Activated B cell treated with CpG ODN at 0.5 μM for 24 hours (primary cell): Measurements from ENCODE around the gene WDR59. TPM values are rescaled to one million over a fixed set of nuclear protein-coding genes. Genes with fewer than 3 reads are reported as not detected.
A peak's percentile ranks its signal among the peaks of the same experiment; 100 is the strongest.

Source experiments
- ATAC-seq: fragments of 200-7000 bp; cut with Tn5 transposase; one replicate; pipeline ENCODE4 v1.10.0; 2021; ENCODE audit warnings: low read depth, mild to moderate bottlenecking, moderate library complexity
- CTCF ChIA-PET: fragments of 350-600 bp; sonication (Branson Sonifier 250); formaldehyde crosslinking; loops from one replicate; lab custom pipeline; 2021; ENCODE audit warnings: antibody characterized with exemption; lab: Charles Lee
- POLR2A ChIA-PET: fragments of 350-600 bp; sonication (Branson Sonifier 250); formaldehyde crosslinking; loops from one replicate; lab custom pipeline; 2021; ENCODE audit warnings: antibody characterized with exemption; lab: Charles Lee
- DNase-seq: peaks from one replicate; pipeline ENCODE4 v3.0.0; 2022
- H3K27ac Mint-ChIP-seq: one replicate; pipeline ENCODE4 v1.8.0; 2020; ENCODE audit warnings: mixed read lengths
- H3K27me3 Mint-ChIP-seq: one replicate; pipeline ENCODE4 v1.8.0; 2021; ENCODE audit warnings: mixed read lengths
- H3K36me3 Mint-ChIP-seq: one replicate; pipeline ENCODE4 v1.8.0; 2021; ENCODE audit warnings: low read depth, mixed read lengths
- H3K4me1 Mint-ChIP-seq: one replicate; pipeline ENCODE4 v1.8.0; 2021; ENCODE audit warnings: mixed read lengths
- H3K4me3 Mint-ChIP-seq: one replicate; pipeline ENCODE4 v1.8.0; 2020; ENCODE audit warnings: mild to moderate bottlenecking, mixed read lengths
- H3K9me3 Mint-ChIP-seq: one replicate; pipeline ENCODE4 v1.8.0; 2020; ENCODE audit warnings: mixed read lengths
- intact Hi-C: fragments of 100-400 bp; cut with micrococcal nuclease; formaldehyde crosslinking; loops from one replicate; pipeline ENCODE4 v1.15.1; 2024
- total RNA-seq: library from RNA; stranded (reverse); gene quantifications from 2 replicates; pipeline ENCODE4 v1.2.3, GENCODE V29; 2022
- TF ChIP-seq, protein P1 (sequence below): fragments of 200-600 bp; IDR thresholded peaks from one replicate; pipeline ENCODE4 v1.8.0; 2022; ENCODE audit warnings: antibody characterized with exemption, mild to moderate bottlenecking

WDR59 gene
- total RNA-seq, 1 donor from 2014 or later = 93.3 TPM

DNA sequence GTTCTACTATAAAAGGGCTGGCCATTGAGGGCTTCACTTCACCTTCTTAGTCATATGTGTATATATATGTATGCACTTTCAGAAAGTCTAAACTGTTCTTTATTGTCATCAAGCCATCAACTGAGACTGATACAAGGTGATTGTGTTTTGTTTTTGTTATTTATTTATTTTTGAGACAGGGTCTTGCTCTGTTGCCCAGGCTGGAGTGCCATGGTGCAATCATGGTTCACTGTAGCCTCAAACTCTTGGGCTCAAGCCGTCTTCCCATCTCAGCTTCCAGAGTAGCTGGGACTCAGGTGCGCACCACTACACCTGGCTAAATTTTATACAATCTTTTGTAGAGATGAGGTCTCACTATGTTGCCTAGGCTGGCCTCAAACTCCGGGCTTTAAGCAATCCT, 19.5 kb upstream of the WDR59 start:
- Mint-ChIP-seq H3K27me3 (peaks cover 24% of the 10 kb centered on the region), H3K27ac (no peak overlapping the region), H3K4me3 (no peak overlapping the region), H3K4me1 (peaks cover 14% of the 10 kb centered on the region), H3K36me3 (no peaks in the 10 kb centered on the region), H3K9me3 (no peaks in the 10 kb centered on the region)
- ATAC-seq = no peak
- TF ChIP-seq, protein P1, sequence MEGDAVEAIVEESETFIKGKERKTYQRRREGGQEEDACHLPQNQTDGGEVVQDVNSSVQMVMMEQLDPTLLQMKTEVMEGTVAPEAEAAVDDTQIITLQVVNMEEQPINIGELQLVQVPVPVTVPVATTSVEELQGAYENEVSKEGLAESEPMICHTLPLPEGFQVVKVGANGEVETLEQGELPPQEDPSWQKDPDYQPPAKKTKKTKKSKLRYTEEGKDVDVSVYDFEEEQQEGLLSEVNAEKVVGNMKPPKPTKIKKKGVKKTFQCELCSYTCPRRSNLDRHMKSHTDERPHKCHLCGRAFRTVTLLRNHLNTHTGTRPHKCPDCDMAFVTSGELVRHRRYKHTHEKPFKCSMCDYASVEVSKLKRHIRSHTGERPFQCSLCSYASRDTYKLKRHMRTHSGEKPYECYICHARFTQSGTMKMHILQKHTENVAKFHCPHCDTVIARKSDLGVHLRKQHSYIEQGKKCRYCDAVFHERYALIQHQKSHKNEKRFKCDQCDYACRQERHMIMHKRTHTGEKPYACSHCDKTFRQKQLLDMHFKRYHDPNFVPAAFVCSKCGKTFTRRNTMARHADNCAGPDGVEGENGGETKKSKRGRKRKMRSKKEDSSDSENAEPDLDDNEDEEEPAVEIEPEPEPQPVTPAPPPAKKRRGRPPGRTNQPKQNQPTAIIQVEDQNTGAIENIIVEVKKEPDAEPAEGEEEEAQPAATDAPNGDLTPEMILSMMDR = no peak
- DNase-seq = no peak
- ChIA-PET CTCF (interaction anchor here (1.0 kb wide), 1 partner anchor 107 kb away, joined by 7 read pairs; no protein-coding TSS in a partner anchor), POLR2A (interaction anchor here (0.6 to 0.7 kb wide), 3 partner anchors 36 to 641 kb away, joined by 3 to 5 read pairs (median 4); no protein-coding TSS in a partner anchor)
- intact Hi-C loops = no loop called here

DNA sequence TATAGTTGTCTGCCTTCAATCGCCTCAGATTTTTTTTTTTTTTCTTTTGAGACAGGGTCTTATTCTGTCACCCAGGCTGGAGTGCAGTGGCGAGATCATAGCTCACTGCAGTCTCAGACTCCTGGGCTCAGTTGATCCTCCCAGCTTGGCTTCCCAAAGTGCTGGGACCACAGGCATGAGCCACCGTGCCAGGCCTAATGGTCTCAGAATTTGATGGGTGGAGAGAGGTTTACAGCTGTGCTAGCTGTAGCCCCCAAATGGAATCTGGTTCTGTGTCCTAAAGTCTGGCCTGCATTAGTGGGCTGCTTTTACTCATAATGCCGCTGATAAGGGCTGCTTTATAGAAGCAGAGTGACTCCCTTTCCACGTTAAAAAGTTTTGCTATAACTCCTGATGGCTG, 19.0 kb upstream of the WDR59 start:
- intact Hi-C loops = no loop called here
- ATAC-seq (no peak), DNase-seq (no peak)
- Mint-ChIP-seq H3K27ac (no peak overlapping the region), H3K4me1 (peaks cover 14% of the 10 kb centered on the region), H3K27me3 (peaks cover 24% of the 10 kb centered on the region), H3K36me3 (no peaks in the 10 kb centered on the region), H3K4me3 (no peak overlapping the region), H3K9me3 (no peaks in the 10 kb centered on the region)
- ChIA-PET POLR2A (interaction anchor here (0.6 to 0.7 kb wide), 3 partner anchors 36 to 640 kb away, joined by 3 to 5 read pairs (median 4); no protein-coding TSS in a partner anchor), CTCF (no interaction called here)
- TF ChIP-seq, protein P1 = no peak

DNA sequence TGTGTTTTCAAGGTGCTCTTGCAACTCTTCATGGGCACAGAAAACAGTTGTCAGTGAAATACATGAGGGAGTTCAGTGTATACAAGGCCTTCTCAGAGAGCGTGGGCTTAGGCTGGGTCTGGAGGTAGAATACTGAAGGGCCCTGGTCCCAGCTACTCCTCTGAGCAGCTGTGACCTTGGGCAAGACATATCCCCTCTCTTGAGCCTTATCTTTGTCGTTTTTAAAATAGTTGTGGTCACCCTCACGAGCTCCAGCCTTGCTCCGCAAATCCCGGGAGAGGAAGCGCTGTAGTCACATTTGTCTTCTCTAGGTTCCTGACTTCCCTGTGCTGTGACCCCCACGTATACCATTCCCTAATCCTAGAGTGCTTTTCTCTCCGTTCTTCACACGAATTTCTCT, 17.6 kb upstream of the WDR59 start:
- Mint-ChIP-seq H3K9me3 (no peaks in the 10 kb centered on the region), H3K4me3 (no peak overlapping the region), H3K27ac (no peak overlapping the region), H3K27me3 (peaks cover 24% of the 10 kb centered on the region), H3K4me1 (peaks cover 20% of the 10 kb centered on the region), H3K36me3 (no peaks in the 10 kb centered on the region)
- TF ChIP-seq, protein P1 = no peak
- intact Hi-C loops = no loop called here
- ATAC-seq (no peak), DNase-seq (no peak)
- CTCF ChIA-PET = no interaction called here
- POLR2A ChIA-PET = no interaction called here

DNA sequence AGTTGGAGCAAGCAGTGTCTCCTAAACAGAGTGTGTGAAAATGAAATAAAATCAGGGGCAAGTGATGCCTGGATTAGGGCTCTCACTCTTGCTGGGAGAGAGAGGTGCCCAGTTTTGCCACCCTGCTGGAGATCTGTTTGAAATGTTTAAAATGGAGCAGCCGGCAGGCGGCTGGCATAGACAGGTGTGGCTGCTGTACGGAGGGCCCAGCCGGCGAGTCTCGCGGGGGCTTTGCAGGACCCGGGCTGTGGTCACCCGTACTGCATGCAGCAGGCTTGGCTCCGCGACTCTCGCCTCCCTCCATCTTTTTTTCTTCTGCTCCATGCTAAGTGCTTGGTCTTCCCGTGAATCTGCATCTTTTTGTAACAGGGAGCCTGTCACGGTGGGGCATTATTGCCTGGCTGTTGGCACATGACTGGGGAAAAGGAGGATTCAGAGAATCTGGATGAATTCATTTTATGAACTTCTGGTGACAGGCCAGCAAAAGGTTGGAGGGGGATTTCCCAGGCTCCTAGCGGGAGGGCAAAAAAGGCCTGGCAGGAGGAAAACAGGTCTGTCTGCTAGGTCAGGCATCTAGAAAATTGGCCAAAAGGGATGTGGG, 15.7 kb upstream of the WDR59 start:
- H3K27me3 Mint-ChIP-seq = peaks cover 34% of the 10 kb centered on the region
- no peak overlapping the region for H3K27ac Mint-ChIP-seq
- peak overlapping the region; percentile 76 for H3K4me3 Mint-ChIP-seq
- H3K36me3 Mint-ChIP-seq = no peaks in the 10 kb centered on the region
- ChIA-PET CTCF (interaction anchor here (1.1 to 3.2 kb wide), 3 partner anchors 109 to 113 kb away, joined by 5 to 81 read pairs (median 7); no protein-coding TSS in a partner anchor), POLR2A (interaction anchor here (1.3 to 2.6 kb wide), 2 partner anchors 12 to 110 kb away, joined by 3 to 25 read pairs; no protein-coding TSS in a partner anchor)
- intact Hi-C loops = loop anchor here (1.0 kb wide), 1 partner anchor 12 kb away; no protein-coding TSS in a partner anchor
- peaks cover 18% of the 10 kb centered on the region for H3K4me1 Mint-ChIP-seq
- ATAC-seq (no peak), DNase-seq (no peak)
- no peaks in the 10 kb centered on the region for H3K9me3 Mint-ChIP-seq
- TF ChIP-seq, protein P1 = no peak
